Skeletal muscle tissue (tissue), 4 donors: ENCODE measurements around the gene PITRM1. TPM values are rescaled to one million over a fixed set of nuclear protein-coding genes. Genes with fewer than 3 reads are reported as not detected.
A peak's percentile ranks its signal among the peaks of the same experiment; 100 is the strongest.

ENCODE experiments used
- H3K27ac ChIP-seq: one replicate; pipeline ENCODE4 v1.7.0; 2013; ENCODE audit warnings: mild to moderate bottlenecking, low read depth, low read length, inconsistent platforms
- H3K27me3 ChIP-seq, 3 donors: one replicate each; pipeline ENCODE4 v1.7.0; 2013; ENCODE audit warnings: low read length in 3 of 3; ENCODE audit not compliant: control insufficient read depth in 3 of 3, insufficient read depth in 3 of 3
- H3K36me3 ChIP-seq, 3 donors: one replicate each; pipeline ENCODE4 v1.7.0; 2013; ENCODE audit warnings: low read length in 3 of 3; ENCODE audit not compliant: control insufficient read depth in 3 of 3, insufficient read depth in 3 of 3
- H3K4me1 ChIP-seq, 3 donors: one replicate each; pipeline ENCODE4 v1.7.0; 2013; ENCODE audit warnings: low read length in 3 of 3, mild to moderate bottlenecking in 3 of 3; ENCODE audit not compliant: control insufficient read depth in 3 of 3, insufficient read depth in 3 of 3
- H3K4me3 ChIP-seq, 3 donors: one replicate each; pipeline ENCODE4 v1.7.0; 2013; ENCODE audit warnings: low read length in 3 of 3
- H3K9ac ChIP-seq, 3 donors: one replicate each; pipeline ENCODE4 v1.7.0; 2013; ENCODE audit warnings: low read length in 3 of 3, mild to moderate bottlenecking in 3 of 3, moderate library complexity in 2 of 3, low read depth in 1 of 3
- H3K9me3 ChIP-seq, 3 donors: one replicate each; pipeline ENCODE4 v1.7.0; 2013; ENCODE audit warnings: low read length in 3 of 3; ENCODE audit not compliant: control insufficient read depth in 3 of 3
- total RNA-seq: library from RNA; depleted of rRNA; stranded (reverse); fragments of >200 nt; gene quantifications from one replicate; pipeline ENCODE4 v1.2.3, GENCODE V29; 2014
- donor health status: Osteomylitis.

The PITRM1 gene
- total RNA-seq, 1 donor from 2014 or later: 44.9 TPM

- Histone ChIP-seq H3K4me1 (peaks cover 25 to 32% (median 26%) of the 10 kb centered on the region in 3 donors), H3K27me3 (no peaks in the 10 kb centered on the region), H3K9ac (no peak overlapping the region), H3K9me3 (no peaks in the 10 kb centered on the region), H3K27ac (no peak overlapping the region), H3K36me3 (peaks cover 0 to 4% (median 0%) of the 10 kb centered on the region in 3 donors), H3K4me3 (no peak overlapping the region)
Observed at GRCh38 chr10:3100093-3100792, 72.3 kb downstream of the PITRM1 start.

- Histone ChIP-seq H3K36me3 (peaks cover 0 to 2% (median 0%) of the 10 kb centered on the region in 3 donors), H3K27ac (no peak overlapping the region), H3K4me3 (no peak overlapping the region), H3K4me1 (peaks cover 21 to 24% (median 22%) of the 10 kb centered on the region in 3 donors), H3K9ac (no peak overlapping the region), H3K27me3 (no peaks in the 10 kb centered on the region), H3K9me3 (no peaks in the 10 kb centered on the region)
Observed at GRCh38 chr10:3099291-3100092, 73.1 kb downstream of the PITRM1 start.

GRCh38 chr10:3098689-3099088 is 73.9 kb downstream of the PITRM1 start:
- Histone ChIP-seq H3K27ac (no peak overlapping the region), H3K9ac (no peak overlapping the region), H3K4me1 (peaks cover 17 to 20% (median 19%) of the 10 kb centered on the region in 3 donors), H3K36me3 (peaks cover 0 to 2% (median 0%) of the 10 kb centered on the region in 3 donors), H3K27me3 (no peaks in the 10 kb centered on the region), H3K4me3 (no peak overlapping the region), H3K9me3 (no peaks in the 10 kb centered on the region)

GRCh38 chr10:3097160-3097559 is 75.4 kb downstream of the PITRM1 start:
- Histone ChIP-seq H3K9ac (no peak overlapping the region), H3K36me3 (peaks cover 0 to 2% (median 0%) of the 10 kb centered on the region in 3 donors), H3K27ac (no peak overlapping the region), H3K9me3 (no peaks in the 10 kb centered on the region), H3K27me3 (no peaks in the 10 kb centered on the region), H3K4me1 (peaks cover 9 to 13% (median 10%) of the 10 kb centered on the region in 3 donors), H3K4me3 (no peak overlapping the region)

- H3K27ac ChIP-seq: peak overlapping the region; percentile 51
- no peak overlapping the region for H3K4me3 ChIP-seq
- H3K27me3 ChIP-seq: no peaks in the 10 kb centered on the region
- H3K9me3 ChIP-seq: no peaks in the 10 kb centered on the region
- H3K4me1 ChIP-seq: peaks cover 10 to 17% (median 14%) of the 10 kb centered on the region in 3 donors
- peaks cover 0 to under 1% (median 0%) of the 10 kb centered on the region in 3 donors for H3K36me3 ChIP-seq
- peak overlapping the region in 1 of 3 donors; percentile 25 for H3K9ac ChIP-seq
Observed at GRCh38 chr10:3096149-3096548, 76.4 kb downstream of the PITRM1 start.

DNA sequence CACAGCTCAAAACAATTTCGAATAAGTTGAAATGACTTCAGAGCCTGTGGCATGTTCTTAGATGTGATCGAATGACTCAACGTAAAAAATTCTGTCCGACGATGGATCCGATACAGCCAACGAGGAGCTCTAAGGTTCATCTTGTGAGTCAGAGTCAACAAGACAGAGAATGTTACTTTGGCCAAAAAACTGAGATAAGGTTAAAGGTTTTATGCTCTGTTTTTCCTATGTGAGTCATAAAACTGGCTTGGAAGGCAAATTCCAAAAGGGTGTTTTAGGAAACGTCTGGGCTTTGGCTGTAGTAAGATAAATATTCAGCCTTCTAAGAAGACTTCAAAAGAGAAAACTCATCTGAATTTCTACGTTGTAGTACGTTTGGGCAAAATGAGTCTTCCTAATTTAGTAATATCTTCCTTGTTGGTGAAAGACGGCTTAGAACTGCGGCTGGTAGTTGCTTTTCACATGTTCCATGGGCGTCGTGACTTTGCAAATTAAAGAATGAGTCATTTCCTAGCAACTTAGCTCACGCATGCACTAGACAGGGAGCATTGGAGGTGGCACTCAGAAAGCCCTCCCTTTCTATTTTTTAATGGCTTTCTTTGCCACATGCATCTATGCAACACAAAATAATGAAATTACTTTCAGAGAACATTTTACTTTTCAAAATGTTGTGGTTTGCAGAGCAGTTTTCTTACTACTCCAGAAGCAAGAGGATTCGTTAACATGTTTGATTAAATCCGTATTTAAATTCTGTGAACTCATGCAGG is 77.0 kb downstream of the PITRM1 start:
- H3K27me3 ChIP-seq: no peaks in the 10 kb centered on the region
- peak overlapping the region; percentile 54 for H3K27ac ChIP-seq
- no peak overlapping the region for H3K9ac ChIP-seq
- peaks cover 13 to 20% (median 18%) of the 10 kb centered on the region in 3 donors for H3K4me1 ChIP-seq
- no peak overlapping the region for H3K4me3 ChIP-seq
- no peaks in the 10 kb centered on the region for H3K9me3 ChIP-seq
- H3K36me3 ChIP-seq: no peaks in the 10 kb centered on the region

GRCh38 chr10:3094609-3095036 is 78.0 kb downstream of the PITRM1 start:
- no peak overlapping the region for H3K9ac ChIP-seq
- H3K9me3 ChIP-seq: no peaks in the 10 kb centered on the region
- H3K4me3 ChIP-seq: no peak overlapping the region
- H3K27me3 ChIP-seq: no peaks in the 10 kb centered on the region
- no peaks in the 10 kb centered on the region for H3K36me3 ChIP-seq
- H3K4me1 ChIP-seq: peaks cover 13 to 20% (median 18%) of the 10 kb centered on the region in 3 donors
- peak overlapping the region; percentile 54 for H3K27ac ChIP-seq

GRCh38 chr10:3093996-3094395 is 78.6 kb downstream of the PITRM1 start:
- Histone ChIP-seq H3K9ac (no peak overlapping the region), H3K27ac (no peak overlapping the region), H3K9me3 (no peaks in the 10 kb centered on the region), H3K4me3 (no peak overlapping the region), H3K36me3 (no peaks in the 10 kb centered on the region), H3K4me1 (peaks cover 13 to 20% (median 18%) of the 10 kb centered on the region in 3 donors), H3K27me3 (no peaks in the 10 kb centered on the region)

DNA sequence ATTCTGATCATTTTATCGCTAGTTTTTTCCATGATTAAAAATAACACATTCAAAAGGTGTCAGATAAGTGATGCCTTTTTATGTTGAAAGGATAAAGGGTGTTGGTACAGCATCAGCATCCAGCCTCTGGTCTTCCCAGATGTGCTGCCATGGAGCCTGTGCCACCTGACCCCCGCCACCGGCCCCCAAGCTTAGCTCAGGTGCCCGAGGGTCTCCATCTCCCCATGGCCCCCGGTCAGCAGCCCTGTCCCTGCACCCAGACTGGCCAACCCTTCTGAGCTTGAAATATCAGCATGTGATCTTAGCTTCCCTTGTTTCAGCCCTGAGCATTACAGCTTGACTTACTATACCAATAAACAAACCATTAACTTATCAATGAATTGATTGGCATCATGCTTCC is 80.7 kb downstream of the PITRM1 start:
- Histone ChIP-seq H3K4me3 (no peak overlapping the region), H3K27ac (no peak overlapping the region), H3K9ac (no peak overlapping the region), H3K4me1 (peaks cover 13 to 20% (median 18%) of the 10 kb centered on the region in 3 donors), H3K36me3 (no peaks in the 10 kb centered on the region), H3K9me3 (no peaks in the 10 kb centered on the region), H3K27me3 (no peaks in the 10 kb centered on the region)
